Endothelial cell of umbilical vein (primary cell): Measurements from ENCODE around the gene PSMC2. TPM values are rescaled to one million over a fixed set of nuclear protein-coding genes. Genes with fewer than 3 reads are reported as not detected.

Experiments used
- BruUV-seq: library from RNA; stranded (reverse); fragments of 400-500 nt; replicated peaks from 2 replicates; lab custom pipeline; 2021; lab: Mats Ljungman, UMichigan
- CTCF ChIA-PET: fragments of 300-600, 350-600 bp; sonication (Branson Sonifier 250); formaldehyde crosslinking; loops from one replicate; lab custom pipeline; 2021; ENCODE audit warnings: antibody characterized with exemption, inconsistent platforms; lab: Charles Lee
- POLR2A ChIA-PET: fragments of 300-600, 350-600 bp; sonication (Branson Sonifier 250); formaldehyde crosslinking; loops from one replicate; lab custom pipeline; 2021; ENCODE audit warnings: antibody characterized with exemption, inconsistent platforms; lab: Charles Lee
- DNase-seq: peaks from one replicate; pipeline ENCODE4 v3.0.0-alpha.2; 2011; ENCODE audit warnings: low read depth, low spot score
- FAIRE-seq: peaks from 2 replicates; lab custom pipeline; 2011; peaks lifted over from hg19 to GRCh38; lab: Jason Lieb, UNC
- H2AFZ ChIP-seq: 2 replicates; pipeline ENCODE4 v1.6.0; 2012; ENCODE audit warnings: low read depth, low read length, control low read depth, inconsistent platforms
- H3K27ac ChIP-seq: 2 replicates; pipeline ENCODE4 v1.5.1; 2011; ENCODE audit warnings: low read depth, mild to moderate bottlenecking, control low read depth, low read length, moderate library complexity; ENCODE audit not compliant: insufficient read depth
- H3K27me3 ChIP-seq, 2 experiments: 2 replicates each; pipeline versions ENCODE4 v1.6.0 to v1.6.1; 2011; ENCODE audit warnings: low read length in 2 of 2, mixed read lengths in 1 of 2; ENCODE audit not compliant: control insufficient read depth in 2 of 2, insufficient read depth in 2 of 2
- H3K36me3 ChIP-seq, 2 experiments: 2 replicates in 1 of 2; 3 replicates in 1 of 2; pipeline ENCODE4 v1.5.1; 2011; ENCODE audit warnings: low read length in 2 of 2, mild to moderate bottlenecking in 1 of 2, moderate library complexity in 1 of 2; ENCODE audit not compliant: control insufficient read depth in 2 of 2, insufficient read depth in 2 of 2; ENCODE audit errors: extremely low read depth in 1 of 2
- H3K4me1 ChIP-seq: 3 replicates; pipeline ENCODE4 v1.5.1; 2011; ENCODE audit warnings: mild to moderate bottlenecking, low read length; ENCODE audit not compliant: control insufficient read depth, insufficient read depth; ENCODE audit errors: extremely low read depth
- H3K4me2 ChIP-seq: 2 replicates; pipeline ENCODE4 v1.6.1; 2011; ENCODE audit warnings: low read length, control low read depth, mixed read lengths; ENCODE audit not compliant: insufficient read depth
- H3K4me3 ChIP-seq, 3 experiments: fragments of 200-600 bp in 1 of 3; sonication (generic), shearing (Covaris generic) in 1 of 3; replicated peaks in 1 of 3; 2 replicates each; pipeline ENCODE4 v1.5.1; 2011 to 2016; ENCODE audit warnings: control low read depth in 3 of 3, low read length in 3 of 3, mild to moderate bottlenecking in 2 of 3, inconsistent platforms in 1 of 3, low read depth in 1 of 3, moderate library complexity in 1 of 3; ENCODE audit not compliant: insufficient read depth in 1 of 3
- H3K79me2 ChIP-seq: 2 replicates; pipeline ENCODE4 v1.6.0; 2012; ENCODE audit warnings: low read length, inconsistent platforms; ENCODE audit not compliant: control insufficient read depth, insufficient read depth
- H3K9ac ChIP-seq: replicated peaks from 2 replicates; pipeline ENCODE3; 2011; ENCODE audit warnings: low read length, control low read depth; ENCODE audit not compliant: insufficient read depth; ENCODE audit errors: extremely low read depth
- H3K9me1 ChIP-seq: replicated peaks from 3 replicates; pipeline ENCODE4 v1.6.0; 2011; ENCODE audit warnings: mild to moderate bottlenecking, low read length; ENCODE audit not compliant: control insufficient read depth, insufficient read depth; ENCODE audit errors: extremely low read depth
- H3K9me3 ChIP-seq: replicated peaks from 2 replicates; pipeline ENCODE4 v1.5.1; 2012; ENCODE audit warnings: low read length, inconsistent platforms; ENCODE audit not compliant: control insufficient read depth, insufficient read depth
- H4K20me1 ChIP-seq: replicated peaks from 2 replicates; pipeline ENCODE3; 2011; ENCODE audit warnings: mild to moderate bottlenecking, low read length; ENCODE audit not compliant: control insufficient read depth, insufficient read depth; ENCODE audit errors: extremely low read depth
- EZH2 ChIP-seq: IDR thresholded peaks from 2 replicates; pipeline ENCODE4 v1.6.1; 2012; ENCODE audit warnings: borderline replicate concordance, low read depth, mild to moderate bottlenecking, moderate library complexity, low read length, inconsistent platforms; ENCODE audit not compliant: severe bottlenecking
- FOS ChIP-seq: IDR thresholded peaks from 2 replicates; pipeline ENCODE4 v1.6.1; 2011; ENCODE audit warnings: mild to moderate bottlenecking, low read length, moderate library complexity, borderline replicate concordance; ENCODE audit not compliant: insufficient read depth
- GATA2 ChIP-seq: IDR thresholded peaks from 2 replicates; pipeline ENCODE4 v1.7.0; 2011; ENCODE audit warnings: low read depth, mild to moderate bottlenecking, moderate library complexity, mixed read lengths, low read length; ENCODE audit not compliant: insufficient read length, insufficient read depth
- JUN ChIP-seq: IDR thresholded peaks from 2 replicates; pipeline ENCODE4 v1.6.1; 2011; ENCODE audit warnings: borderline replicate concordance, low read depth; ENCODE audit not compliant: insufficient read length, insufficient read depth
- MYC ChIP-seq: IDR thresholded peaks from one replicate; pipeline ENCODE4 v1.6.1; 2011; ENCODE audit warnings: mild to moderate bottlenecking, low read depth, low read length
- POLR2A ChIP-seq: IDR thresholded peaks from 2 replicates; pipeline ENCODE4 v1.6.1; 2012; ENCODE audit warnings: low read depth, mild to moderate bottlenecking, control low read depth, low read length
- POLR2AphosphoS5 ChIP-seq: IDR thresholded peaks from 2 replicates; pipeline ENCODE4 v1.6.1; 2012; ENCODE audit warnings: low read depth, mild to moderate bottlenecking, control low read depth, low read length, moderate library complexity; ENCODE audit not compliant: insufficient read depth
- dilution Hi-C: fragments of 300-500 bp; cut with MboI; formaldehyde crosslinking; loops from one replicate; pipeline ENCODE4 v1.15.0; 2019; ENCODE audit warnings: low sequenced_read_pairs; ENCODE audit not compliant: extremely low pct_ligation_motif_present
- intact Hi-C: fragments of 100-400 bp; cut with micrococcal nuclease; formaldehyde crosslinking; loops from one replicate; pipeline ENCODE4 v1.10.0; 2022
- polyA plus RNA-seq, 4 experiments: library from polyadenylated mRNA; depleted of rRNA in 3 of 4; stranded (reverse) in 3 of 4; unstranded in 1 of 4; fragments of >200 nt; gene quantifications; 2 replicates each; pipeline versions ENCODE4 v1.2.1 to v1.2.3, GENCODE V29; 2011 to 2012; ENCODE audit warnings: missing spikeins in 1 of 4
- total RNA-seq: library from RNA; stranded (reverse); gene quantifications from 2 replicates; pipeline ENCODE4 v1.2.3, GENCODE V29; 2021
- TF ChIP-seq, protein P1 (sequence below), 2 donors: IDR thresholded peaks; 1 replicate in 1 of 2; 2 replicates in 1 of 2; pipeline ENCODE4 v1.5.1; 2011; ENCODE audit warnings: low read length in 2 of 2, mild to moderate bottlenecking in 2 of 2, moderate library complexity in 2 of 2, control low read depth in 1 of 2, inconsistent platforms in 1 of 2, low read depth in 1 of 2; ENCODE audit not compliant: insufficient read depth in 1 of 2; ENCODE audit errors: extremely low read depth in 1 of 2
- TF ChIP-seq, protein P2 (sequence below): IDR thresholded peaks from 2 replicates; pipeline ENCODE4 v1.6.1; 2011; ENCODE audit not compliant: insufficient read depth, insufficient read length

Gene PSMC2
- total and polyA plus RNA-seq, 2 donors (not counting 3 experiments of a cell fraction or from before 2014, with no cell fraction given), result 109 to 147 TPM

DNA sequence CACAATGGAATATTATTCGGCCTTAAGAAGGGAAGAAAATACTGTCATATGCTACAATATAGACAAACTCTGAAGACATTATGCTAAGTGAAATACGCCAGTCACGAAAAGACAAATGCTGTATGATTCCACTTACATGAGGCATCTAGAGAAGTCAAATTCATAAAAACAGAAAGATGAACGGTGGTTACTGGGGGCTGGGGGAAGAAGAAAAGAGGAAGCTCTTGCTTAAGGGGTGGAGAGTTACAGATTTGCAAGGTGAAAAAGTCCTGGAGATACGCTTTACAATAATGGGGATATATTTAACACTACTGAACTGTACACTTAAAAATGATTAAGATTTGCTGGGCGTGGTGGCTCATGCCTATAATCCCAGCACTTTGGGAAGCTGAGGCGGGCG lies 49.0 kb downstream of the PSMC2 start:
- Histone ChIP-seq H3K4me1 (no peaks in the 10 kb centered on the region), H3K79me2 (no peaks in the 10 kb centered on the region), H3K4me3 (no peak overlapping the region), H3K27ac (no peak overlapping the region), H4K20me1 (no peaks in the 10 kb centered on the region), H3K9me3 (no peaks in the 10 kb centered on the region), H3K4me2 (no peak overlapping the region), H3K9me1 (no peaks in the 10 kb centered on the region), H3K9ac (no peak overlapping the region), H3K36me3 (no peaks in the 10 kb centered on the region), H2AFZ (no peak overlapping the region), H3K27me3 (peaks cover 0 to 2% of the 10 kb centered on the region in 2 experiments)
- intact Hi-C loops, result no loop called here
- DNase-seq, result no peak
- BruUV-seq, result no TSS peak
- POLR2A ChIA-PET, result no interaction called here
- no peak for TF ChIP-seq POLR2AphosphoS5
- TF ChIP-seq, protein P1, sequence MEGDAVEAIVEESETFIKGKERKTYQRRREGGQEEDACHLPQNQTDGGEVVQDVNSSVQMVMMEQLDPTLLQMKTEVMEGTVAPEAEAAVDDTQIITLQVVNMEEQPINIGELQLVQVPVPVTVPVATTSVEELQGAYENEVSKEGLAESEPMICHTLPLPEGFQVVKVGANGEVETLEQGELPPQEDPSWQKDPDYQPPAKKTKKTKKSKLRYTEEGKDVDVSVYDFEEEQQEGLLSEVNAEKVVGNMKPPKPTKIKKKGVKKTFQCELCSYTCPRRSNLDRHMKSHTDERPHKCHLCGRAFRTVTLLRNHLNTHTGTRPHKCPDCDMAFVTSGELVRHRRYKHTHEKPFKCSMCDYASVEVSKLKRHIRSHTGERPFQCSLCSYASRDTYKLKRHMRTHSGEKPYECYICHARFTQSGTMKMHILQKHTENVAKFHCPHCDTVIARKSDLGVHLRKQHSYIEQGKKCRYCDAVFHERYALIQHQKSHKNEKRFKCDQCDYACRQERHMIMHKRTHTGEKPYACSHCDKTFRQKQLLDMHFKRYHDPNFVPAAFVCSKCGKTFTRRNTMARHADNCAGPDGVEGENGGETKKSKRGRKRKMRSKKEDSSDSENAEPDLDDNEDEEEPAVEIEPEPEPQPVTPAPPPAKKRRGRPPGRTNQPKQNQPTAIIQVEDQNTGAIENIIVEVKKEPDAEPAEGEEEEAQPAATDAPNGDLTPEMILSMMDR (IDR thresholded peaks at IDR 0.05; ENCODE audit: extremely low read depth in 1 of 2, insufficient read depth in 1 of 2, low read depth in 1 of 2, low read length in 2 of 2), result no peak
- TF ChIP-seq MYC, result no peak
- FAIRE-seq, result no peak
- CTCF ChIA-PET, result no interaction called here
- dilution Hi-C loops, result no loop called here

- H3K36me3 ChIP-seq, result no peaks in the 10 kb centered on the region
- dilution Hi-C loops, result no loop called here
- no peak overlapping the region for H3K4me2 ChIP-seq
- H3K27ac ChIP-seq, result no peak overlapping the region
- intact Hi-C loops, result no loop called here
- POLR2A ChIA-PET, result no interaction called here
- H3K9me1 ChIP-seq, result no peaks in the 10 kb centered on the region
- H3K9me3 ChIP-seq, result no peaks in the 10 kb centered on the region
- DNase-seq (no peak), FAIRE-seq (no peak)
- no peaks in the 10 kb centered on the region for H4K20me1 ChIP-seq
- H3K27me3 ChIP-seq, result peaks cover 0 to 2% of the 10 kb centered on the region in 2 experiments
- H3K9ac ChIP-seq, result no peak overlapping the region
- TF ChIP-seq, protein P2, sequence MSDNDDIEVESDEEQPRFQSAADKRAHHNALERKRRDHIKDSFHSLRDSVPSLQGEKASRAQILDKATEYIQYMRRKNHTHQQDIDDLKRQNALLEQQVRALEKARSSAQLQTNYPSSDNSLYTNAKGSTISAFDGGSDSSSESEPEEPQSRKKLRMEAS, result no peak
- TF ChIP-seq GATA2, result no peak
- no peak for TF ChIP-seq JUN
- TF ChIP-seq, protein P1 (IDR thresholded peaks at IDR 0.05; ENCODE audit: extremely low read depth in 1 of 2, insufficient read depth in 1 of 2, low read depth in 1 of 2, low read length in 2 of 2), result no peak
- TF ChIP-seq POLR2A, result no peak
- no peak for TF ChIP-seq MYC
- no peak for TF ChIP-seq FOS
- no peak for TF ChIP-seq POLR2AphosphoS5
- no peak for TF ChIP-seq EZH2
- H2AFZ ChIP-seq, result no peak overlapping the region
- CTCF ChIA-PET, result interaction anchor here (1.2 kb wide), 1 partner anchor 11 kb away, joined by 4 read pairs; no protein-coding TSS in a partner anchor
- no peaks in the 10 kb centered on the region for H3K4me1 ChIP-seq
- H3K79me2 ChIP-seq, result no peaks in the 10 kb centered on the region
- BruUV-seq, result no TSS peak
- H3K4me3 ChIP-seq, result no peak overlapping the region
Observed at GRCh38 chr7:103398483-103399127, 51.2 kb downstream of the PSMC2 start.
